Urinary bladder (tissue), 4 donors: ENCODE measurements around the gene RAB9A. TPM values are rescaled to one million over a fixed set of nuclear protein-coding genes. Genes with fewer than 3 reads are reported as not detected.

Source experiments
- DNase-seq: peaks from one replicate; pipeline ENCODE4 v3.0.0-alpha.2; 2015; ENCODE audit errors: extremely low spot score
- H3K27ac ChIP-seq: one replicate; pipeline ENCODE4 v1.5.1; 2013; ENCODE audit warnings: low read depth, mild to moderate bottlenecking, moderate library complexity
- H3K36me3 ChIP-seq: one replicate; pipeline ENCODE4 v1.6.1; 2013; ENCODE audit warnings: mild to moderate bottlenecking, moderate library complexity; ENCODE audit not compliant: insufficient read depth
- H3K4me1 ChIP-seq: one replicate; pipeline ENCODE4 v1.6.1; 2013; ENCODE audit warnings: mild to moderate bottlenecking, moderate library complexity; ENCODE audit not compliant: insufficient read depth
- H3K4me3 ChIP-seq: one replicate; pipeline ENCODE4 v1.5.1; 2013; ENCODE audit warnings: low read depth, low read length
- WGBS: extraction: QIAGEN DNeasy Blood & Tissue Kit; methylation state at CpG from one replicate; pipeline ENCODE4 v1.1.7; 2013; 5-methylcytosine and 5-hydroxymethylcytosine counted together
- polyA plus RNA-seq: library from polyadenylated mRNA; stranded (reverse); fragments of 200-250 nt; gene quantifications from one replicate; pipeline ENCODE4 v1.2.3, GENCODE V29; 2013
- total RNA-seq: library from RNA; depleted of rRNA; stranded (reverse); fragments of >200 nt; gene quantifications from one replicate; pipeline ENCODE4 v1.2.3, GENCODE V29; 2014
- donor health status: healthy with polysubstance abuse.
- donor health status: healthy.

RAB9A gene
- total and polyA plus RNA-seq, 2 donors, result 27.9 to 36.2 TPM

DNA sequence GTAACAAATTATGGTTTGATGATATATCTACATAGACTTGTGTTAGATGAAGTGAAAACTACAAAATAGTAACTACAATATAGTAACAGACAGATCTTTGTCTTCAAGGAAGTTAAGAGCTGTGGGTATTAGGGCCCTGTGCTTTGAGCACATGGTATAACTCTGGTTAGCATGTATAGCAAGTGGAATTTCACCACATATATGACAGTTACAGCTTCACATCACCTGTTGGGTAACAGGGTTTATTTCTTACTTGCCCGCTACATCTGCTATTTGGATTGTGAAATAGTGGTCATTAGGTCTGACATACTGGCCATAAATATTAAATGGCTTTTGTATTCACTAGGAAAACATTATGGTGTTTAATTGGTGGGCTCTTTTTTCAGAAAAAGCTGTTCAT is 65.8 kb downstream of the RAB9A start:
- H3K27ac ChIP-seq, result no peak overlapping the region
- no peak for DNase-seq
- no peak overlapping the region for H3K4me3 ChIP-seq
- peaks cover 4% of the 10 kb centered on the region for H3K36me3 ChIP-seq
- H3K4me1 ChIP-seq, result no peaks in the 10 kb centered on the region
- WGBS, result 98% methylated on average over 1 of the region's 1 CpG

DNA sequence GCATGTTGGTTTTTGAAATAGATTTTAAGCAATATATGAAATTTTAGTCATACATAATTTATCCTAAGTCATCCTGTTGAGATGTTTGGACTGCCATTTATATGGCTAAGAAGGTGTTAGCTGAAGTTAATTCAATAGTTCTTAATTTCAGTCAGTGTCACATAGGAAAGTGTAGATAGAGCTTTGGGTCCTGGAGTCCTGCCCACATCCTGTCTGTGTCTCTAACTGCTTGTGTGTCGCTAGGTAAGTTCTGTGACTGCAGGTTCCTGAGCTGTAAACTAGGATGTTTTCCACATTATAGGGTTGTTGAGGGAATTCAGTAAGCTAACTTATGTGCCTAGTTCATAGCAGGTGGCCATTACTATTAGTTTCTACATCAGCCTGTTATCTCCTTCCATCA is 66.3 kb downstream of the RAB9A start:
- no peak overlapping the region for H3K4me3 ChIP-seq
- H3K27ac ChIP-seq, result no peak overlapping the region
- H3K36me3 ChIP-seq, result peaks cover 4% of the 10 kb centered on the region
- no peak for DNase-seq
- no peaks in the 10 kb centered on the region for H3K4me1 ChIP-seq
- 63% methylated on average over 1 of the region's 1 CpG for WGBS

DNA sequence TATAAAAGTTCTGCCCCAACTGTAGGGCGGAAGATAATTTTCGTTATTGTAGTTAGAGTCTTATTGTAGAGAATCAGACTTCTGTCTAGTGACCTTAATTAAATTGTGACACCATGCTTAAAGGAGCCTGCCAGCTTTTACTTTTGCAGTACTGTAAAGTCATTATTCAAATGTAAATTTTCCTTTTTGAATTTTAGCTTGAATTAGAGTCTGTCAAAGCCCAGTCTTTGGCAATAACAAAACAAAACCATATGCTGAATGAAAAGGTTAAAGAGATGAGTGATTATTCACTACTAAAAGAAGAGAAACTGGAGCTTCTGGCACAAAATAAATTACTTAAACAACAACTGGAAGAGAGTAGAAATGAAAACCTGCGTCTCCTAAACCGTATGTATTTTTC is 67.5 kb downstream of the RAB9A start:
- Histone ChIP-seq H3K27ac (no peak overlapping the region), H3K4me1 (no peaks in the 10 kb centered on the region), H3K4me3 (no peak overlapping the region), H3K36me3 (peaks cover 6% of the 10 kb centered on the region)
- 97% methylated on average over 4 of the region's 4 CpGs for WGBS
- no peak for DNase-seq

DNA sequence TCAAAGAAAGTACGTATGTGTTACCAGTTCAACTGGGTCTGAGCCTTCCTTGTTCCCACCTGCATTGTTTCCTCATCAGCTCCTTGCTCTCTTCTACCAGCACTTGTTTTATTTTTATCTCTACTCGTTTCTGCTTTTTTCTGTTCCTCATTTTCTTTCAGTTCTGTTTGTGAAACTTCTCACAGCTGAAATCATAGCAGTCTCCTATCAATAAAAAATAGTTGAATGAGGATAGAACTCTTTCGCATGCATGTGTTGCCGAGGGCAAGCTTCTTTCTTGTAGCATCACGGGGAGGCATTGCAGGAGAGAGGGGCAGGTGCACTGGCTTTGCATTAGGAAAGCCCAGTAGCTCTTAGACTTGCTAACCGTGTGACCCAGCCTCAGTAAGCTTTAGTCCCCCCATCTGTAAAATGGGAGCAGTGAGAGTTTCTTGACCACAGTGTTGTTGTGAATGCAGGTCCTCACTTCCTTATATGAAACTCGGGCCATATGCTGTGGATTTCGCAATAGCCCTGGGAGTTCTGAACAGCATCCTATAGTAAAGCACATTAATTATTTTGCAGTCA is 70.3 kb downstream of the RAB9A start:
- Histone ChIP-seq H3K4me3 (no peak overlapping the region), H3K36me3 (peaks cover 4% of the 10 kb centered on the region), H3K4me1 (no peaks in the 10 kb centered on the region), H3K27ac (no peak overlapping the region)
- DNase-seq, result no peak
- 84% methylated on average over 8 of the region's 8 CpGs for WGBS

Other genes starting within 250 kb of the RAB9A start
- gene EGFL6, start 119.5 kb upstream of the RAB9A start, total RNA-seq, result 28.9 TPM
- 8.7 TPM for gene EGFL6, start 119.5 kb upstream of the RAB9A start, polyA plus RNA-seq
- 9.0 TPM for gene TCEANC, start 36.0 kb upstream of the RAB9A start, total RNA-seq
- gene TCEANC, start 36.0 kb upstream of the RAB9A start, polyA plus RNA-seq, result 1.6 TPM
- 45.0 TPM for gene TRAPPC2, start 45.5 kb downstream of the RAB9A start, total RNA-seq
- 7.7 TPM for gene TRAPPC2, start 45.5 kb downstream of the RAB9A start, polyA plus RNA-seq
- gene OFD1, start 45.6 kb downstream of the RAB9A start, total RNA-seq, result 52.3 TPM
- 11.4 TPM for gene OFD1, start 45.6 kb downstream of the RAB9A start, polyA plus RNA-seq
- gene GPM6B, start 128.0 kb downstream of the RAB9A start, total RNA-seq, result 47.2 TPM
- gene GPM6B, start 128.0 kb downstream of the RAB9A start, polyA plus RNA-seq, result 16.0 TPM